HPDE6-E6E7 (cell line): Measurements from ENCODE around the gene NUTF2.
"Not testable (repeated sequence)": the region's sequence is repeated elsewhere in the genome, so short reads cannot be mapped to it uniquely, and the experiment has no call there.

Experiments used
- DNase-seq: peaks from one replicate; pipeline ENCODE4 v3.0.0; 2011; ENCODE audit warnings: missing footprints; ENCODE audit errors: extremely low spot score

The NUTF2 gene

GRCh38 chr16:67846320-67847063, at the start of gene NUTF2:
TSS of gene NUTF2 (plus strand) at chr16:67846933. CDS start at chr16:67865131, 18,198 bp downstream.
- DNase-seq, result peak; percentile 93

GRCh38 chr16:67800338-67800926, 46.3 kb upstream of the NUTF2 start:
- DNase-seq, result no peak

- no peak for DNase-seq
Measured at GRCh38 chr16:67801241-67801640, 45.5 kb upstream of the NUTF2 start.

- no peak for DNase-seq
Measured at GRCh38 chr16:67801883-67802282, 44.9 kb upstream of the NUTF2 start.

GRCh38 chr16:67803894-67804293, 42.8 kb upstream of the NUTF2 start:
- DNase-seq, result no peak

- no peak for DNase-seq
Measured at GRCh38 chr16:67804853-67805542, 41.7 kb upstream of the NUTF2 start.

- no peak for DNase-seq
Measured at GRCh38 chr16:67805718-67806427, 40.9 kb upstream of the NUTF2 start.

GRCh38 chr16:67806428-67807147, 40.1 kb upstream of the NUTF2 start, which contains the start of the genes RANBP10 and TSNAXIP1:
TSS of gene RANBP10 (minus strand) at chr16:67806560. CDS start at chr16:67806536, 24 bp downstream.
TSS of gene TSNAXIP1 (plus strand) at chr16:67806889. CDS start at chr16:67807150, 261 bp downstream.
- DNase-seq, result peak; percentile 98

- DNase-seq, result no peak
Measured at GRCh38 chr16:67807148-67807682, 39.5 kb upstream of the NUTF2 start.

GRCh38 chr16:67811899-67812298, 34.8 kb upstream of the NUTF2 start:
- DNase-seq, result no peak

GRCh38 chr16:67814567-67814966, 32.2 kb upstream of the NUTF2 start:
- DNase-seq, result no peak

- no peak for DNase-seq
Measured at GRCh38 chr16:67820608-67821259, 26.0 kb upstream of the NUTF2 start.

- no peak for DNase-seq
Measured at GRCh38 chr16:67822511-67822910, 24.2 kb upstream of the NUTF2 start.

GRCh38 chr16:67825119-67825518, 21.6 kb upstream of the NUTF2 start:
- DNase-seq, result no peak

GRCh38 chr16:67825906-67826305, 20.8 kb upstream of the NUTF2 start:
- DNase-seq, result no peak

GRCh38 chr16:67828651-67829050, 18.1 kb upstream of the NUTF2 start:
- DNase-seq, result no peak

- no peak for DNase-seq
Measured at GRCh38 chr16:67833030-67833414, 13.7 kb upstream of the NUTF2 start.

GRCh38 chr16:67833415-67834241, 13.1 kb upstream of the NUTF2 start:
- peak; percentile 99 for DNase-seq

- no peak for DNase-seq
Measured at GRCh38 chr16:67834242-67834614, 12.5 kb upstream of the NUTF2 start.

- not testable (repeated sequence) for DNase-seq
Measured at GRCh38 chr16:67837190-67837589, 9.5 kb upstream of the NUTF2 start.
